Measurements from ENCODE around the gene CTNNA3.

The CTNNA3 gene

GRCh38 chr10:66180021-66180420 is 1516.0 kb downstream of the CTNNA3 start:
- DNase-seq: no peak

GRCh38 chr10:66176772-66177171 is 1519.2 kb downstream of the CTNNA3 start:
- no peak for DNase-seq

- no peak for DNase-seq
Measured at GRCh38 chr10:66167816-66168215, 1528.2 kb downstream of the CTNNA3 start.

- no peak for DNase-seq
Measured at GRCh38 chr10:66162560-66163143, 1533.3 kb downstream of the CTNNA3 start.

GRCh38 chr10:66151346-66151745 is 1544.6 kb downstream of the CTNNA3 start:
- DNase-seq: no peak

GRCh38 chr10:66148312-66148711 is 1547.7 kb downstream of the CTNNA3 start:
- no peak for DNase-seq

- DNase-seq: no peak
Measured at GRCh38 chr10:66144016-66144415, 1552.0 kb downstream of the CTNNA3 start.

- DNase-seq: no peak
Measured at GRCh38 chr10:66102756-66103155, 1593.2 kb downstream of the CTNNA3 start.

- DNase-seq: no peak
Measured at GRCh38 chr10:66098595-66099480, 1597.2 kb downstream of the CTNNA3 start.

GRCh38 chr10:66095610-66096009 is 1600.4 kb downstream of the CTNNA3 start:
- DNase-seq: no peak

GRCh38 chr10:66085906-66086305 is 1610.1 kb downstream of the CTNNA3 start:
- no peak for DNase-seq

GRCh38 chr10:66071907-66072306 is 1624.1 kb downstream of the CTNNA3 start:
- no peak for DNase-seq

- DNase-seq: no peak
Measured at GRCh38 chr10:66058594-66058993, 1637.4 kb downstream of the CTNNA3 start.

- no peak for DNase-seq
Measured at GRCh38 chr10:66049335-66049734, 1646.7 kb downstream of the CTNNA3 start.

GRCh38 chr10:66045859-66046258 is 1650.1 kb downstream of the CTNNA3 start:
- DNase-seq: no peak

- no peak for DNase-seq
Measured at GRCh38 chr10:66041771-66042170, 1654.2 kb downstream of the CTNNA3 start.

GRCh38 chr10:66038623-66039022 is 1657.4 kb downstream of the CTNNA3 start:
- no peak for DNase-seq

- no peak for DNase-seq
Measured at GRCh38 chr10:66026321-66026720, 1669.7 kb downstream of the CTNNA3 start.

GRCh38 chr10:66025186-66025585 is 1670.8 kb downstream of the CTNNA3 start:
- DNase-seq: no peak

- DNase-seq: no peak
Measured at GRCh38 chr10:66021423-66021822, 1674.6 kb downstream of the CTNNA3 start.

GRCh38 chr10:66008221-66008620 is 1687.8 kb downstream of the CTNNA3 start:
- no peak for DNase-seq

- DNase-seq: no peak
Measured at GRCh38 chr10:66006411-66006810, 1689.6 kb downstream of the CTNNA3 start.

- no peak for DNase-seq
Measured at GRCh38 chr10:65993451-65993850, 1702.5 kb downstream of the CTNNA3 start.

- DNase-seq: no peak
Measured at GRCh38 chr10:65968871-65969270, 1727.1 kb downstream of the CTNNA3 start.

- DNase-seq: no peak
Measured at GRCh38 chr10:65968437-65968836, 1727.6 kb downstream of the CTNNA3 start.
